Activated CD8-positive, alpha-beta T cell treated with anti-CD3 and anti-CD28 coated beads for 36 hours (primary cell): ENCODE results near the gene UBASH3B. TPM values are rescaled to one million over a fixed set of nuclear protein-coding genes. Genes with fewer than 3 reads are reported as not detected.

Experiments
- ATAC-seq: fragments of 200-7000 bp; cut with Tn5 transposase; one replicate; pipeline ENCODE4 v1.10.0; 2021; ENCODE audit warnings: mild to moderate bottlenecking, moderate library complexity
- CTCF ChIA-PET: fragments of 350-600 bp; sonication (Branson Sonifier 250); formaldehyde crosslinking; loops from one replicate; lab custom pipeline; 2021; ENCODE audit warnings: antibody characterized with exemption; lab: Charles Lee
- POLR2A ChIA-PET: fragments of 350-600 bp; sonication (Branson Sonifier 250); formaldehyde crosslinking; loops from one replicate; lab custom pipeline; 2021; ENCODE audit warnings: antibody characterized with exemption; lab: Charles Lee
- DNase-seq: peaks from one replicate; pipeline ENCODE4 v3.0.0-alpha.2; 2020
- H3K27ac Mint-ChIP-seq: one replicate; pipeline ENCODE4 v1.8.0; 2021; ENCODE audit warnings: mild to moderate bottlenecking, mixed read lengths
- H3K27me3 Mint-ChIP-seq: one replicate; pipeline ENCODE4 v1.8.0; 2021; ENCODE audit warnings: mixed read lengths
- H3K36me3 Mint-ChIP-seq: one replicate; pipeline ENCODE4 v1.8.0; 2021; ENCODE audit warnings: low read depth, mixed read lengths
- H3K4me1 Mint-ChIP-seq: one replicate; pipeline ENCODE4 v1.8.0; 2021; ENCODE audit warnings: low read depth, mixed read lengths
- H3K4me3 Mint-ChIP-seq: one replicate; pipeline ENCODE4 v1.8.0; 2021; ENCODE audit warnings: mild to moderate bottlenecking, moderate library complexity, mixed read lengths
- H3K9me3 Mint-ChIP-seq: one replicate; pipeline ENCODE4 v1.8.0; 2021; ENCODE audit warnings: mixed read lengths
- intact Hi-C: fragments of 100-400 bp; cut with micrococcal nuclease; formaldehyde crosslinking; loops from one replicate; pipeline ENCODE4 v1.10.0; 2022
- total RNA-seq, 2 experiments: library from RNA; stranded (reverse); gene quantifications; one replicate each; pipeline ENCODE4 v1.2.3, GENCODE V29; 2021
- TF ChIP-seq, protein P1 (sequence below): fragments of 200-600 bp; IDR thresholded peaks from one replicate; pipeline ENCODE4 v1.8.0; 2022; ENCODE audit warnings: antibody characterized with exemption, mild to moderate bottlenecking

The UBASH3B gene
- total RNA-seq, 2 experiments from 2014 or later, result 36.1 to 40.6 TPM

DNA sequence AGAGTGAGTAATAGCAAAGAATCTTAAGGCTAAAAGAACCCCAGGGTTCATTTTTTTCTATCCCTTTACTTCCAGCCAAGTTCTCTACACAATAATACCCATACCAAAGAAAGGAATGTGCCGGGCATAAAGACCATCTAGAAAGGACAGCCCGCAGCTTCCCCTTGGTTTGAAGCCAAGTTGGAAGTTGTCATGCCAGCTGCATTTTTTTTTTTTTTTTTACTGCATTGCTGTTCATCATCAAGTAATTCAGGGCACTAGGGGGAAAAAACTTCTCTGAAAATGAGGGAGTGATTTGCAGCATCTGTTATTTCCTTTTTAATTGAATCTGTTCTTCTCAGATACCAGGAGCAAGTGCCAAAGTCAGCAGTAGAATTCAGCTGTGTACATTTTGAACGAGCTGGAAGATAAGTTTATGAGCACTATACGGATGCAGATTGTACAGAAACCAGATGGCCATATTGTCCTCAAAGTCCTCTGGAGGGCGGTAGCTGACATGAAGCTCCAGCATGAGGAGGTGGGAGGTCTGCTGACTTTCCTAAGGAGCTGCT is 56.4 kb downstream of the UBASH3B start:
- peaks cover 59% of the 10 kb centered on the region for H3K4me1 Mint-ChIP-seq
- H3K4me3 Mint-ChIP-seq, result no peak overlapping the region
- DNase-seq (no peak), ATAC-seq (no peak)
- H3K27me3 Mint-ChIP-seq, result no peaks in the 10 kb centered on the region
- peak overlapping the region; percentile 30 for H3K27ac Mint-ChIP-seq
- ChIA-PET CTCF (interaction anchor here (1.0 to 2.0 kb wide), 6 partner anchors 12 to 142 kb away, joined by 3 to 7 read pairs (median 3); no protein-coding TSS in a partner anchor), POLR2A (interaction anchor here (1.1 to 2.6 kb wide), 3 partner anchors 15 to 43 kb away, joined by 3 to 8 read pairs (median 3); no protein-coding TSS in a partner anchor)
- peaks cover 11% of the 10 kb centered on the region for H3K36me3 Mint-ChIP-seq
- TF ChIP-seq, protein P1, sequence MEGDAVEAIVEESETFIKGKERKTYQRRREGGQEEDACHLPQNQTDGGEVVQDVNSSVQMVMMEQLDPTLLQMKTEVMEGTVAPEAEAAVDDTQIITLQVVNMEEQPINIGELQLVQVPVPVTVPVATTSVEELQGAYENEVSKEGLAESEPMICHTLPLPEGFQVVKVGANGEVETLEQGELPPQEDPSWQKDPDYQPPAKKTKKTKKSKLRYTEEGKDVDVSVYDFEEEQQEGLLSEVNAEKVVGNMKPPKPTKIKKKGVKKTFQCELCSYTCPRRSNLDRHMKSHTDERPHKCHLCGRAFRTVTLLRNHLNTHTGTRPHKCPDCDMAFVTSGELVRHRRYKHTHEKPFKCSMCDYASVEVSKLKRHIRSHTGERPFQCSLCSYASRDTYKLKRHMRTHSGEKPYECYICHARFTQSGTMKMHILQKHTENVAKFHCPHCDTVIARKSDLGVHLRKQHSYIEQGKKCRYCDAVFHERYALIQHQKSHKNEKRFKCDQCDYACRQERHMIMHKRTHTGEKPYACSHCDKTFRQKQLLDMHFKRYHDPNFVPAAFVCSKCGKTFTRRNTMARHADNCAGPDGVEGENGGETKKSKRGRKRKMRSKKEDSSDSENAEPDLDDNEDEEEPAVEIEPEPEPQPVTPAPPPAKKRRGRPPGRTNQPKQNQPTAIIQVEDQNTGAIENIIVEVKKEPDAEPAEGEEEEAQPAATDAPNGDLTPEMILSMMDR, result no peak
- intact Hi-C loops, result no loop called here
- no peaks in the 10 kb centered on the region for H3K9me3 Mint-ChIP-seq

DNA sequence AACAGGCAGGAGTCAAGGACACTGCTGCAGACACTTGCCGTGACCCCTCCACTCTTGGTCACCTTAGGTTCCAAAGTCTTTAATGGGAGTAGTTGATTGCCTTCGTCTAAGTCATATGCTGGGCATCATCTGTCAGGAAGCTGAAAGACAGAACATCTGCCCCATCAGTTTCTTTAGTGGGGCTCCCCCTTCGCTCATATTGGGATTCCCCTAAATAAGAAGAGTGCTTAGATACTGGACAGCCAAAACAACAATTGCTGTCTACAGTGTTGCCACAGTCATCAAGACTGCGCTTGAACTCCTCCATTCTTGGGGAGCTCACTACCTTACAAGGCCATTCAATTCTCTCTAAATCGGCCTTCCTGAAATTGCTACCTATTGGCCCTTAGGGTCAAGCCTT is 58.5 kb downstream of the UBASH3B start:
- H3K27me3 Mint-ChIP-seq, result no peaks in the 10 kb centered on the region
- ChIA-PET POLR2A (interaction anchor here (1.0 to 2.6 kb wide), 6 partner anchors 10 to 85 kb away, joined by 3 to 8 read pairs (median 4); no protein-coding TSS in a partner anchor), CTCF (interaction anchor here (1.2 to 1.8 kb wide), 3 partner anchors 17 to 67 kb away, joined by 3 to 6 read pairs (median 3); no protein-coding TSS in a partner anchor)
- peaks cover 72% of the 10 kb centered on the region for H3K4me1 Mint-ChIP-seq
- H3K4me3 Mint-ChIP-seq, result no peak overlapping the region
- DNase-seq (peak; percentile 46), ATAC-seq (no peak)
- TF ChIP-seq, protein P1, result no peak
- intact Hi-C loops, result no loop called here
- H3K27ac Mint-ChIP-seq, result peak overlapping the region; percentile 49
- peaks cover 16% of the 10 kb centered on the region for H3K36me3 Mint-ChIP-seq
- H3K9me3 Mint-ChIP-seq, result no peaks in the 10 kb centered on the region

DNA sequence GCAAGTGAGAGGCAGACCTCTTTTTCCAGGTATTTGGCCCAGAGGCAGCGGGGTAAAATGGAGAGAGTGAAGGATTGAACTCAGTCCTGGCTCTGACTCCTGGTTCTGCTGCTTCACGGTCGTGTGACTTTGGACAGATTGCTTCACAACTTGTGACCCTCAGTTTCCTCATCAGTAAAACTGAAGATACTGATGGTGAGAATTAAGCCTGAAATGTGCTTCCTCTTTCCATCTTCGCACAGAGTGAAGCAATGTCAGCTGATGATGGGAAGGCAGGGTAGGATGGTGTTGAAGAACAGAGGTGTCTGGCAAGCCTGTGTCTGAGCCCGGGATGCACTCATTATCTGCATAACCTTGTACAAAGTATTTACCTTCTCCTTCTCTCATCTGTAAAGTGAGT is 59.0 kb downstream of the UBASH3B start:
- H3K4me3 Mint-ChIP-seq, result no peak overlapping the region
- ATAC-seq (no peak), DNase-seq (no peak)
- no peaks in the 10 kb centered on the region for H3K27me3 Mint-ChIP-seq
- ChIA-PET POLR2A (interaction anchor here (1.0 to 2.6 kb wide), 5 partner anchors 9 to 29 kb away, joined by 3 to 8 read pairs (median 4); no protein-coding TSS in a partner anchor), CTCF (interaction anchor here (1.8 kb wide), 1 partner anchor 41 kb away, joined by 6 read pairs; no protein-coding TSS in a partner anchor)
- intact Hi-C loops, result no loop called here
- peak overlapping the region; percentile 49 for H3K27ac Mint-ChIP-seq
- H3K9me3 Mint-ChIP-seq, result no peaks in the 10 kb centered on the region
- H3K4me1 Mint-ChIP-seq, result peaks cover 72% of the 10 kb centered on the region
- H3K36me3 Mint-ChIP-seq, result peaks cover 16% of the 10 kb centered on the region
- TF ChIP-seq, protein P1, result no peak

GRCh38 chr11:122715548-122716440 is 60.3 kb downstream of the UBASH3B start:
- POLR2A ChIA-PET, result interaction anchor here (1.0 to 2.1 kb wide), 5 partner anchors 11 to 49 kb away, joined by 3 to 13 read pairs (median 4); no protein-coding TSS in a partner anchor
- TF ChIP-seq, protein P1, result no peak
- H3K4me3 Mint-ChIP-seq, result no peak overlapping the region
- DNase-seq, result no peak
- peaks cover 23% of the 10 kb centered on the region for H3K36me3 Mint-ChIP-seq
- H3K4me1 Mint-ChIP-seq, result peaks cover 83% of the 10 kb centered on the region
- no peaks in the 10 kb centered on the region for H3K9me3 Mint-ChIP-seq
- CTCF ChIA-PET, result interaction anchor here (1.6 to 1.8 kb wide), 2 partner anchors 16 to 40 kb away, joined by 4 to 5 read pairs; no protein-coding TSS in a partner anchor
- H3K27ac Mint-ChIP-seq, result peak overlapping the region; percentile 90
- no peaks in the 10 kb centered on the region for H3K27me3 Mint-ChIP-seq
- intact Hi-C loops, result loop anchor here (2.0 kb wide), 1 partner anchor 19 kb away; no protein-coding TSS in a partner anchor
- ATAC-seq, result no peak
